Parathyroid adenoma (tissue), 2 donors: ENCODE results near the gene APOC4.

ENCODE experiments used
- H2AFZ ChIP-seq: fragments of 300-600 bp; sonication (generic); one replicate; pipeline ENCODE4 v1.7.0; 2017; ENCODE audit warnings: antibody characterized with exemption, mild to moderate bottlenecking
- H3K27ac ChIP-seq: fragments of 300-600 bp; sonication (generic); one replicate; pipeline ENCODE4 v1.7.0; 2017
- H3K27me3 ChIP-seq: fragments of 300-600 bp; sonication (generic); one replicate; pipeline ENCODE4 v1.7.0; 2017; ENCODE audit warnings: low read length; ENCODE audit not compliant: control insufficient read depth, insufficient read depth
- H3K36me3 ChIP-seq: fragments of 300-600 bp; sonication (generic); one replicate; pipeline ENCODE4 v1.7.0; 2017; ENCODE audit warnings: low read length; ENCODE audit not compliant: control insufficient read depth, insufficient read depth
- H3K4me1 ChIP-seq: fragments of 300-600 bp; sonication (generic); one replicate; pipeline ENCODE4 v1.7.0; 2017; ENCODE audit warnings: control low read depth
- H3K4me2 ChIP-seq: fragments of 300-600 bp; sonication (generic); one replicate; pipeline ENCODE4 v1.7.0; 2017; ENCODE audit warnings: low read length
- H3K4me3 ChIP-seq: fragments of 300-600 bp; sonication (generic); one replicate; pipeline ENCODE4 v1.7.0; 2017; ENCODE audit warnings: low read depth, low read length
- H3K79me2 ChIP-seq: fragments of 300-600 bp; sonication (generic); one replicate; pipeline ENCODE4 v1.7.0; 2017; ENCODE audit warnings: control low read depth
- H3K9ac ChIP-seq: fragments of 300-600 bp; sonication (generic); one replicate; pipeline ENCODE4 v1.7.0; 2017; ENCODE audit warnings: mild to moderate bottlenecking
- H3K9me3 ChIP-seq: fragments of 300-600 bp; sonication (generic); one replicate; pipeline ENCODE4 v1.7.0; 2017; ENCODE audit warnings: low read length; ENCODE audit not compliant: control insufficient read depth
- CTCF ChIP-seq: fragments of 300-600 bp; sonication (generic); IDR thresholded peaks from one replicate; pipeline ENCODE4 v1.7.0; 2017; ENCODE audit warnings: antibody characterized with exemption, mild to moderate bottlenecking
- donor health status: primary hyperparathyroidism.

The APOC4 gene

GRCh38 chr19:44954649-44955504 is 12.8 kb downstream of the APOC4 start, which contains the start of gene CLPTM1:
Gene CLPTM1, plus strand, starts transcription at chr19:44955380. Its CDS starts 16 bp downstream, at chr19:44955396.
- Histone ChIP-seq H3K9me3 (no peaks in the 10 kb centered on the region), H3K4me1 (peaks cover 8% of the 10 kb centered on the region), H3K79me2 (peaks cover 69% of the 10 kb centered on the region), H3K27me3 (no peaks in the 10 kb centered on the region), H2AFZ (peak within 1 kb of the TSS; percentile 98), H3K9ac (peak within 1 kb of the TSS; percentile 96), H3K4me2 (peak within 1 kb of the TSS; percentile 96), H3K36me3 (no peaks in the 10 kb centered on the region), H3K4me3 (peak within 1 kb of the TSS; percentile 90), H3K27ac (peak within 1 kb of the TSS; percentile 92)
- TF ChIP-seq CTCF = no peak

GRCh38 chr19:44955505-44956439 is 13.7 kb downstream of the APOC4 start:
- peak overlapping the region; percentile 90 for H3K4me3 ChIP-seq
- no peaks in the 10 kb centered on the region for H3K27me3 ChIP-seq
- peak overlapping the region; percentile 92 for H3K27ac ChIP-seq
- TF ChIP-seq CTCF = no peak
- H3K36me3 ChIP-seq = no peaks in the 10 kb centered on the region
- H3K9me3 ChIP-seq = no peaks in the 10 kb centered on the region
- H3K4me2 ChIP-seq = peak overlapping the region; percentile 90
- peaks cover 74% of the 10 kb centered on the region for H3K79me2 ChIP-seq
- peaks cover 8% of the 10 kb centered on the region for H3K4me1 ChIP-seq
- H2AFZ ChIP-seq = peak overlapping the region; percentile 87
- peak overlapping the region; percentile 96 for H3K9ac ChIP-seq

- no peaks in the 10 kb centered on the region for H3K9me3 ChIP-seq
- no peak overlapping the region for H2AFZ ChIP-seq
- H3K4me1 ChIP-seq = peaks cover 8% of the 10 kb centered on the region
- no peak overlapping the region for H3K4me2 ChIP-seq
- no peak overlapping the region for H3K27ac ChIP-seq
- no peak overlapping the region for H3K4me3 ChIP-seq
- H3K36me3 ChIP-seq = no peaks in the 10 kb centered on the region
- TF ChIP-seq CTCF = no peak
- peaks cover 69% of the 10 kb centered on the region for H3K79me2 ChIP-seq
- no peak overlapping the region for H3K9ac ChIP-seq
- H3K27me3 ChIP-seq = no peaks in the 10 kb centered on the region
These were observed 15.5 kb downstream of the APOC4 start for GRCh38 chr19:44957526-44957925.

GRCh38 chr19:44958090-44958489 is 16.1 kb downstream of the APOC4 start:
- no peak for TF ChIP-seq CTCF
- Histone ChIP-seq H3K27ac (no peak overlapping the region), H3K9me3 (no peaks in the 10 kb centered on the region), H3K4me1 (peaks cover 8% of the 10 kb centered on the region), H3K27me3 (no peaks in the 10 kb centered on the region), H3K9ac (no peak overlapping the region), H3K36me3 (no peaks in the 10 kb centered on the region), H3K4me2 (no peak overlapping the region), H3K79me2 (peaks cover 67% of the 10 kb centered on the region), H3K4me3 (no peak overlapping the region), H2AFZ (no peak overlapping the region)
